ENCODE data around the gene GHR.

Gene GHR

DNA sequence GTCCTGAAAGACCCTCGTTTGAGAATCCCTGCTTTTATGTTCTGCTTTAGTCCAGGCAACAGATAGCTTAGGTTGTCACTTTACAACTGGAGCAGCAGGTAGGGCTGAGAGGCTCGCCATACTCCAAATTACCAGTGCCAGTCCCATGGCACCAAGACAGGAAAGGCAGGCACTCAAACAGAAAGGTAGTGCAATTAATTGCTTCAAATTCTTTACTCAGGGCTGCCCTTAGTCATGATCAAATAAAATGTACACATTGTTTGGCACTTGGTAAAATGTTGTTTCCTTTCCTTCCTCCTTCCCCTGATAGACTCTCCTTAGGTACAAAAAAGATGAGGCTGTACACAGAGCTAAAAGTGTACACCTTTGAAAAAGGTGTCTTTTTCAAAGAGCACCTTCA lies 217.6 kb downstream of the GHR start:
- H3K79me2 ChIP-seq (ENCODE audit: low read length) = no peaks in the 10 kb centered on the region
- no peak overlapping the region for H3K4me2 ChIP-seq (ENCODE audit: low read depth, low read length)
- no peaks in the 10 kb centered on the region for H3K36me3 ChIP-seq (replicated peaks; ENCODE audit: insufficient read depth, low read length)
- no peaks in the 10 kb centered on the region for H3K4me1 ChIP-seq (ENCODE audit: low read length)
- H2AFZ ChIP-seq (ENCODE audit: low read length) = no peak overlapping the region
- no peaks in the 10 kb centered on the region for H3K27me3 ChIP-seq (replicated peaks; ENCODE audit: insufficient read depth, low read length)
- no peak overlapping the region for H3K9ac ChIP-seq (ENCODE audit: low read length)
- H3K4me3 ChIP-seq (ENCODE audit: low read length) = no peak overlapping the region
- H3F3A ChIP-seq (ENCODE audit: insufficient read depth, low read length) = no peaks in the 10 kb centered on the region
- no peak for DNase-seq
- no peaks in the 10 kb centered on the region for H3K9me2 ChIP-seq (replicated peaks; ENCODE audit: insufficient read depth, low read length)
- TF ChIP-seq EZH2phosphoT487 (IDR thresholded peaks at IDR 0.05; ENCODE audit: low read length) (no peak), EZH2 (optimal IDR thresholded peaks at IDR 0.05; ENCODE audit: low read depth, low read length) (no peak), CTCF (IDR thresholded peaks at IDR 0.05; ENCODE audit: low read length) (no peak)
- H4K20me1 ChIP-seq (ENCODE audit: insufficient read depth, low read length) = no peaks in the 10 kb centered on the region
- H3K27ac ChIP-seq (ENCODE audit: low read length) = no peak overlapping the region
- H3K9me3 ChIP-seq (replicated peaks; ENCODE audit: insufficient read depth, low read length) = no peaks in the 10 kb centered on the region

DNA sequence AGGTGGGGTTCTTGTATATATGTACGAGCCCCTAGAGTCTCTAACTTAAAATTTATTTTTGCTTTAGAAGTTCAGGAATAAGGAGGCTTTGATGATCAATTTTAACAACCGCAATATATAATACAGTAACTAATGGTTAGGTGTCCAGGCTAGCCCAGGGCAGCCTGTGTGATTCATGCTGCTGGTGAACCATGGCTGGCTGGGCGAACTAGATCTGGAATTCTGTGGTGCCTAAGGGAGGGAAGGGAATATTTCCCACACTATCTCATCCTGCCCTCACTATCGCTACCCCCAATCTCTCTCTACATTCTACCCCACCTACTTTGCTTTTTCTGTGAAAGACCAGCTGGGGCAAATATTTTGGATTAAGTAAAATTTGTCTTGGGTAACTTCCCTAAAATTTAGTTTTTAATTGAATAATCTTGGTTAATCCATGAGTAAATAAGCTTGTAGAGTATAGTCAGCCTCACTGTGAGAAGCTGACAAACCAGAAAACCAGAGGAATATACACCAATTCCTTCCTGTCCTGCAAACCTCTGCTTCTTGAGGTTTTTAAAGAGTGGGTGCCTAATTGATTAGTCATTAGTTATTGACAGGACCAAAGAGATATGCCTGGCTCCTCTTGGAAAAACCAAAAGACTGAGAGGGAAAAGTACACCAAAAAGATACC lies 218.2 kb downstream of the GHR start:
- no peak for DNase-seq
- Histone ChIP-seq H3K4me2 (ENCODE audit: low read depth, low read length) (no peak overlapping the region), H3K36me3 (replicated peaks; ENCODE audit: insufficient read depth, low read length) (no peaks in the 10 kb centered on the region), H3K9me3 (replicated peaks; ENCODE audit: insufficient read depth, low read length) (no peaks in the 10 kb centered on the region), H3K79me2 (ENCODE audit: low read length) (no peaks in the 10 kb centered on the region), H3K4me3 (ENCODE audit: low read length) (no peak overlapping the region), H3K27ac (ENCODE audit: low read length) (no peak overlapping the region), H3K9ac (ENCODE audit: low read length) (no peak overlapping the region), H2AFZ (ENCODE audit: low read length) (no peak overlapping the region), H3K27me3 (replicated peaks; ENCODE audit: insufficient read depth, low read length) (no peaks in the 10 kb centered on the region), H3K9me2 (replicated peaks; ENCODE audit: insufficient read depth, low read length) (no peaks in the 10 kb centered on the region), H4K20me1 (ENCODE audit: insufficient read depth, low read length) (no peaks in the 10 kb centered on the region), H3K4me1 (ENCODE audit: low read length) (no peaks in the 10 kb centered on the region), H3F3A (ENCODE audit: insufficient read depth, low read length) (no peaks in the 10 kb centered on the region)
- TF ChIP-seq CTCF (IDR thresholded peaks at IDR 0.05; ENCODE audit: low read length) (no peak), EZH2 (optimal IDR thresholded peaks at IDR 0.05; ENCODE audit: low read depth, low read length) (no peak), EZH2phosphoT487 (IDR thresholded peaks at IDR 0.05; ENCODE audit: low read length) (no peak)

GRCh38 chr5:42642006-42642405 lies 218.8 kb downstream of the GHR start:
- H3K27me3 ChIP-seq (replicated peaks; ENCODE audit: insufficient read depth, low read length) = no peaks in the 10 kb centered on the region

More at GRCh38 chr5:42642006-42642405, 218.8 kb downstream of the GHR start:
- H3K4me1 ChIP-seq (ENCODE audit: low read length) = no peaks in the 10 kb centered on the region
- no peak for DNase-seq
- H3K9me2 ChIP-seq (replicated peaks; ENCODE audit: insufficient read depth, low read length) = no peaks in the 10 kb centered on the region
- no peaks in the 10 kb centered on the region for H3K36me3 ChIP-seq (replicated peaks; ENCODE audit: insufficient read depth, low read length)
- TF ChIP-seq CTCF (IDR thresholded peaks at IDR 0.05; ENCODE audit: low read length) = no peak
- TF ChIP-seq EZH2 (optimal IDR thresholded peaks at IDR 0.05; ENCODE audit: low read depth, low read length) = no peak
- no peak for TF ChIP-seq EZH2phosphoT487 (IDR thresholded peaks at IDR 0.05; ENCODE audit: low read length)
- no peak overlapping the region for H3K4me2 ChIP-seq (ENCODE audit: low read depth, low read length)
- no peak overlapping the region for H3K4me3 ChIP-seq (ENCODE audit: low read length)
- H3K9me3 ChIP-seq (replicated peaks; ENCODE audit: insufficient read depth, low read length) = no peaks in the 10 kb centered on the region
- H4K20me1 ChIP-seq (ENCODE audit: insufficient read depth, low read length) = no peaks in the 10 kb centered on the region
- H3F3A ChIP-seq (ENCODE audit: insufficient read depth, low read length) = no peaks in the 10 kb centered on the region
- H3K9ac ChIP-seq (ENCODE audit: low read length) = no peak overlapping the region
- no peak overlapping the region for H2AFZ ChIP-seq (ENCODE audit: low read length)
- no peak overlapping the region for H3K27ac ChIP-seq (ENCODE audit: low read length)
- H3K79me2 ChIP-seq (ENCODE audit: low read length) = no peaks in the 10 kb centered on the region
